Lower lobe of right lung (tissue), 2 donors: ENCODE measurements around the gene CASP14. TPM values are rescaled to one million over a fixed set of nuclear protein-coding genes. Genes with fewer than 3 reads are reported as not detected.

ENCODE experiments used
- ATAC-seq, 2 donors: fragments of 200-7000 bp; cut with Tn5 transposase; one replicate each; pipeline ENCODE4 v1.9.1; 2020 to 2022; ENCODE audit warnings: mild to moderate bottlenecking in 2 of 2, moderate library complexity in 2 of 2
- DNase-seq: peaks from one replicate; pipeline ENCODE4 v3.0.0-alpha.2; 2020
- H3K27ac ChIP-seq: fragments of 200-600 bp; one replicate; pipeline ENCODE4 v1.8.0; 2022
- H3K27me3 ChIP-seq: fragments of 200-600 bp; one replicate; pipeline ENCODE4 v1.8.0; 2022; ENCODE audit warnings: low read depth
- H3K36me3 ChIP-seq: fragments of 200-600 bp; one replicate; pipeline ENCODE4 v1.8.0; 2022; ENCODE audit warnings: mild to moderate bottlenecking
- H3K4me1 ChIP-seq: fragments of 200-600 bp; one replicate; pipeline ENCODE4 v1.8.0; 2022
- H3K4me3 ChIP-seq: fragments of 200-600 bp; one replicate; pipeline ENCODE4 v1.8.0; 2022; ENCODE audit warnings: mild to moderate bottlenecking
- H3K9me3 ChIP-seq: fragments of 200-600 bp; one replicate; pipeline ENCODE4 v1.8.0; 2022
- CTCF ChIP-seq: fragments of 200-600 bp; IDR thresholded peaks from one replicate; pipeline ENCODE4 v1.8.0; 2022; ENCODE audit warnings: antibody characterized with exemption, mild to moderate bottlenecking
- intact Hi-C: fragments of 100-400 bp; cut with DNase I; formaldehyde crosslinking; loops from one replicate; pipeline ENCODE4 v1.11.0; 2022
- total RNA-seq: library from RNA; stranded (reverse); fragmentation: NEBNext Ultra II Directional; extraction: Animal tissue kit (Norgen Biotek cat#: 25700); gene quantifications from one replicate; pipeline ENCODE4 v1.2.1, GENCODE V29; 2021
- donor health status: DM: no; HTN: yes; CAD: no; lungs with severe emphysema.

The CASP14 gene
- total RNA-seq, 1 donor from 2014 or later: not detected

- DNase-seq (no peak), ATAC-seq (peak in 1 of 2 donors; percentile 49)
- no peak overlapping the region for H3K4me3 ChIP-seq
- TF ChIP-seq CTCF: no peak
- no peak overlapping the region for H3K27ac ChIP-seq
- H3K27me3 ChIP-seq: peaks cover 28% of the 10 kb centered on the region
- no peaks in the 10 kb centered on the region for H3K9me3 ChIP-seq
- H3K4me1 ChIP-seq: no peaks in the 10 kb centered on the region
- intact Hi-C loops: no loop called here
- H3K36me3 ChIP-seq: no peaks in the 10 kb centered on the region
Measured at GRCh38 chr19:15021286-15022007, 27.8 kb upstream of the CASP14 start.

- DNase-seq (no peak), ATAC-seq (no peak)
- H3K4me3 ChIP-seq: no peak overlapping the region
- no peaks in the 10 kb centered on the region for H3K36me3 ChIP-seq
- H3K9me3 ChIP-seq: no peaks in the 10 kb centered on the region
- intact Hi-C loops: no loop called here
- no peak overlapping the region for H3K27ac ChIP-seq
- no peaks in the 10 kb centered on the region for H3K4me1 ChIP-seq
- no peak for TF ChIP-seq CTCF
- H3K27me3 ChIP-seq: peaks cover 23% of the 10 kb centered on the region
Measured at GRCh38 chr19:15022752-15023151, 26.5 kb upstream of the CASP14 start.

GRCh38 chr19:15025217-15025616 lies 24.1 kb upstream of the CASP14 start:
- intact Hi-C loops: no loop called here
- Histone ChIP-seq H3K36me3 (no peaks in the 10 kb centered on the region), H3K27me3 (peaks cover 23% of the 10 kb centered on the region), H3K9me3 (no peaks in the 10 kb centered on the region), H3K27ac (no peak overlapping the region), H3K4me3 (no peak overlapping the region), H3K4me1 (no peaks in the 10 kb centered on the region)
- TF ChIP-seq CTCF: no peak
- no peak for ATAC-seq
- no peak for DNase-seq

- no peaks in the 10 kb centered on the region for H3K4me1 ChIP-seq
- DNase-seq (no peak), ATAC-seq (peak in 1 of 2 donors; percentile 21)
- no peak overlapping the region for H3K27ac ChIP-seq
- H3K36me3 ChIP-seq: no peaks in the 10 kb centered on the region
- H3K9me3 ChIP-seq: no peaks in the 10 kb centered on the region
- H3K4me3 ChIP-seq: no peak overlapping the region
- intact Hi-C loops: no loop called here
- TF ChIP-seq CTCF: no peak
- H3K27me3 ChIP-seq: peaks cover 6% of the 10 kb centered on the region
Measured at GRCh38 chr19:15028490-15028889, 20.8 kb upstream of the CASP14 start.

GRCh38 chr19:15031675-15032074 lies 17.6 kb upstream of the CASP14 start:
- DNase-seq (no peak), ATAC-seq (no peak)
- intact Hi-C loops: no loop called here
- Histone ChIP-seq H3K27me3 (no peaks in the 10 kb centered on the region), H3K27ac (no peak overlapping the region), H3K36me3 (no peaks in the 10 kb centered on the region), H3K9me3 (no peaks in the 10 kb centered on the region), H3K4me3 (no peak overlapping the region), H3K4me1 (no peaks in the 10 kb centered on the region)
- TF ChIP-seq CTCF: no peak
